H1 (cell line): ENCODE measurements around the gene NECTIN3.

Experiments used
- BRCA1 ChIP-seq: IDR thresholded peaks from 2 replicates; pipeline ENCODE4 v1.6.1; 2012; ENCODE audit warnings: low read depth, low read length, improper control_type of control experiment
- CHD2 ChIP-seq: IDR thresholded peaks from 2 replicates; pipeline ENCODE4 v1.6.1; 2012; ENCODE audit warnings: low read length, improper control_type of control experiment
- EGR1 ChIP-seq: IDR thresholded peaks from 2 replicates; pipeline ENCODE4 v1.6.1; 2011; ENCODE audit warnings: low read depth, low read length, borderline replicate concordance
- GABPA ChIP-seq: IDR thresholded peaks from 2 replicates; pipeline ENCODE4 v1.6.1; 2011; ENCODE audit warnings: mild to moderate bottlenecking, low read length, moderate library complexity, borderline replicate concordance; ENCODE audit not compliant: insufficient read depth
- POLR2A ChIP-seq, 2 experiments: IDR thresholded peaks; 1 replicate in 1 of 2; 2 replicates in 1 of 2; pipeline ENCODE4 v1.6.1; 2011; ENCODE audit warnings: low read depth in 2 of 2, low read length in 2 of 2, mild to moderate bottlenecking in 2 of 2; ENCODE audit errors: control extremely low read depth in 1 of 2
- POLR2AphosphoS5 ChIP-seq: IDR thresholded peaks from 2 replicates; pipeline ENCODE4 v1.6.1; 2011; ENCODE audit warnings: low read depth, low read length
- SP1 ChIP-seq: IDR thresholded peaks from 2 replicates; pipeline ENCODE4 v1.6.1; 2011; ENCODE audit warnings: low read depth, low read length
- TAF1 ChIP-seq: IDR thresholded peaks from 2 replicates; pipeline ENCODE4 v1.6.1; 2011; ENCODE audit warnings: mild to moderate bottlenecking, low read depth, low read length
- TCF12 ChIP-seq: IDR thresholded peaks from 2 replicates; pipeline ENCODE4 v1.6.1; 2011; ENCODE audit warnings: low read depth, mild to moderate bottlenecking, low read length
- TF ChIP-seq, protein P1 (sequence below), 3 experiments: IDR thresholded peaks; 1 replicate in 2 of 3; 2 replicates in 1 of 3; pipeline versions ENCODE4 v1.5.1 to v1.6.1; 2011; ENCODE audit warnings: low read length in 3 of 3, mild to moderate bottlenecking in 3 of 3, inconsistent platforms in 2 of 3, low read depth in 1 of 3, moderate library complexity in 1 of 3; ENCODE audit not compliant: insufficient read depth in 1 of 3; ENCODE audit errors: control extremely low read depth in 1 of 3

DNA sequence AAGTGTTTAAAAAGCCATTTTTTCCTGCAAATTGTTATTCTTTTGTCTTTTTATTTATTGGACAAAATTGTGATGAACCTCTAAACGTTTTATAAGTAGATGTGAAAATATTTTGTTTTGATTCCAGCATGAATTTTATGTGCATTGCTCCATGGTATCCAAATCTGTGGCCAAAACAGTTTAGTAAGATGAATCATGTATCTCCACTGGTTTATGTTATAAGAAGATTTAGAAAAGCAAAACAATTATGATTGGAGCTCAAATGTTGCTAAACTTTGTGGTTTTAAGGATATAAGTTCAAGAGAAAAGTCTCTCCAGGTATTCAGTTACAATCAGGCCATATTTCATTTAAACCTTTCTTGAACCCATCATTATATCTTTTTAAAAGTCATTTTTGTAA, 80.9 kb downstream of the NECTIN3 start:
- no peak for TF ChIP-seq EGR1
- TF ChIP-seq CHD2, result no peak
- no peak for TF ChIP-seq POLR2AphosphoS5
- TF ChIP-seq, protein P1, sequence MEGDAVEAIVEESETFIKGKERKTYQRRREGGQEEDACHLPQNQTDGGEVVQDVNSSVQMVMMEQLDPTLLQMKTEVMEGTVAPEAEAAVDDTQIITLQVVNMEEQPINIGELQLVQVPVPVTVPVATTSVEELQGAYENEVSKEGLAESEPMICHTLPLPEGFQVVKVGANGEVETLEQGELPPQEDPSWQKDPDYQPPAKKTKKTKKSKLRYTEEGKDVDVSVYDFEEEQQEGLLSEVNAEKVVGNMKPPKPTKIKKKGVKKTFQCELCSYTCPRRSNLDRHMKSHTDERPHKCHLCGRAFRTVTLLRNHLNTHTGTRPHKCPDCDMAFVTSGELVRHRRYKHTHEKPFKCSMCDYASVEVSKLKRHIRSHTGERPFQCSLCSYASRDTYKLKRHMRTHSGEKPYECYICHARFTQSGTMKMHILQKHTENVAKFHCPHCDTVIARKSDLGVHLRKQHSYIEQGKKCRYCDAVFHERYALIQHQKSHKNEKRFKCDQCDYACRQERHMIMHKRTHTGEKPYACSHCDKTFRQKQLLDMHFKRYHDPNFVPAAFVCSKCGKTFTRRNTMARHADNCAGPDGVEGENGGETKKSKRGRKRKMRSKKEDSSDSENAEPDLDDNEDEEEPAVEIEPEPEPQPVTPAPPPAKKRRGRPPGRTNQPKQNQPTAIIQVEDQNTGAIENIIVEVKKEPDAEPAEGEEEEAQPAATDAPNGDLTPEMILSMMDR (IDR thresholded peaks at IDR 0.05; ENCODE audit: control extremely low read depth in 1 of 3, insufficient read depth in 1 of 3, low read depth in 1 of 3, low read length in 3 of 3), result no peak
- no peak for TF ChIP-seq TCF12
- no peak for TF ChIP-seq TAF1
- TF ChIP-seq BRCA1, result no peak
- no peak for TF ChIP-seq SP1
- TF ChIP-seq GABPA, result no peak
- no peak for TF ChIP-seq POLR2A (IDR thresholded peaks at IDR 0.05; ENCODE audit: control extremely low read depth in 1 of 2, low read depth in 2 of 2, low read length in 2 of 2)
